DMS53 treated with DMSO at 0.1 percent for 48 hours (cell line): ENCODE data around the gene STK10.

Experiments
- DNase-seq: peaks from one replicate; lab custom pipeline; 2025; ENCODE audit not compliant: unreplicated experiment; lab: John Stamatoyannopoulos, UW

STK10 gene

GRCh38 chr5:172144931-172145869, 42.8 kb downstream of the STK10 start:
- no peak for DNase-seq

- DNase-seq = no peak
These were observed 43.7 kb downstream of the STK10 start for GRCh38 chr5:172144291-172144815.

- no peak for DNase-seq
These were observed 44.1 kb downstream of the STK10 start for GRCh38 chr5:172143875-172144274.

- DNase-seq = no peak
These were observed 45.3 kb downstream of the STK10 start for GRCh38 chr5:172142709-172143215.

GRCh38 chr5:172141949-172142319, 46.1 kb downstream of the STK10 start:
- DNase-seq = no peak

GRCh38 chr5:172140866-172141265, 47.2 kb downstream of the STK10 start:
- DNase-seq = no peak

GRCh38 chr5:172140120-172140519, 47.9 kb downstream of the STK10 start:
- no peak for DNase-seq

- no peak for DNase-seq
These were observed 51.0 kb downstream of the STK10 start for GRCh38 chr5:172137046-172137445.

GRCh38 chr5:172133359-172134029, 54.5 kb downstream of the STK10 start:
- no peak for DNase-seq

- no peak for DNase-seq
These were observed 56.3 kb downstream of the STK10 start for GRCh38 chr5:172131690-172132089.

- no peak for DNase-seq
These were observed 58.6 kb downstream of the STK10 start for GRCh38 chr5:172129256-172129910.

- DNase-seq = no peak
These were observed 60.4 kb downstream of the STK10 start for GRCh38 chr5:172127581-172127980.

GRCh38 chr5:172123269-172123692, 64.7 kb downstream of the STK10 start:
- DNase-seq = no peak

- DNase-seq = no peak
These were observed 67.9 kb downstream of the STK10 start for GRCh38 chr5:172119921-172120688.

- no peak for DNase-seq
These were observed 69.1 kb downstream of the STK10 start for GRCh38 chr5:172118891-172119290.

GRCh38 chr5:172117977-172118701, 69.9 kb downstream of the STK10 start:
- DNase-seq = no peak

- no peak for DNase-seq
These were observed 72.5 kb downstream of the STK10 start for GRCh38 chr5:172115541-172115982.

GRCh38 chr5:172114875-172115422, 73.1 kb downstream of the STK10 start:
- DNase-seq = no peak

- no peak for DNase-seq
These were observed 75.0 kb downstream of the STK10 start for GRCh38 chr5:172113036-172113435.

- no peak for DNase-seq
These were observed 76.2 kb downstream of the STK10 start for GRCh38 chr5:172111852-172112225.
